ENCODE results near the gene LIPT2.
"Not testable (repeated sequence)": the region's sequence is repeated elsewhere in the genome, so short reads cannot be mapped to it uniquely, and the experiment has no call there.

The LIPT2 gene
- 3.7 to 5.7 (median 4.5) reads per million in 3 donors for total RNA-seq

DNA sequence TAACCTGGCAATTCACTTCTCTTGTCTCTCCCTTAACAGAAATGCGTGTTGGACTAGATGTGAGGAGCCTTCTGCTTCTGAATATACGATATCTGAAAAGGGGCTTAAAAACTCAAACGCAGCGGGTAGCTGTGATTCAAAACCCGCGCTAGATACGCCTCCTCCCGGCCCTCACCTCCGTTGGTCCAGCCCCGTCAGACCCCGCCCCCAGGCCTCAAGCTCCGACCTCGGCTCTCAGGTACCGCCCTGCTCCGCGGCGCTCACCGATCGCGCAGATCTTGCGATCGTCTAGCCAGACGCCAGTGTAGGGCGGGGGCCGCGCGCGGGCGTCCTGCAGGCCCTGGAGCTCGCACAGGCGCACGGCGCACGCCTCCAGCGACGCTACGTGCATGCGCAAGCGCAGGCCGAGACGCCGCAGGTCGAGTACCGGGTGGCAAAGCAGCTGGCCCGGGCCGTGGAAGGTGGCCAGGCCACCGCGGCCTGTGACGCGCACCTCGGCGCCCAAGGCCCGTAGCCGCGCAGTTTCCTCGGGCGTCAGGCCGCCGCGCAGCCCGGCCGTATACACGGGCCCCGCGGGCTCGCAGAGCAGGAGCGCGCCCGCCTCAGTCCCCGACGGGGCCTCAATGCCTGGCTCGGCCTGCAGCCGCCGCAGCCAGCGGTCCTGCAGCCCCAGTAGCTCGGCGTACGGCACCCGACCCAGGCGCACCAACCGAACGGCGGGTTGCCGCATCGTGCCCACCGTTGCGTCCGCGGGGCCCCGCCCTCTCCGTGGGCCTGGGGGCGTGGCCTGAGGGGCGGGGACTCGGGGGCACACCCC is at the start of gene LIPT2:
Gene LIPT2, minus strand, starts transcription at position 751 of the 817 bp plus-strand sequence. Its CDS starts 21 bp downstream, at position 730.
- no peaks in the 10 kb centered on the region for H3K36me3 ChIP-seq (ENCODE audit: control insufficient read depth, insufficient read depth, low read length)
- peak within 1 kb of the TSS; percentile 92 for H3K27ac ChIP-seq (ENCODE audit: insufficient read depth, low read length, poor library complexity, severe bottlenecking)
- H3K9me3 ChIP-seq (ENCODE audit: control insufficient read depth, low read length) = no peaks in the 10 kb centered on the region
- H3K4me1 ChIP-seq (ENCODE audit: control insufficient read depth, insufficient read depth, low read length, poor library complexity, severe bottlenecking) = peaks cover 6% of the 10 kb centered on the region
- no peaks in the 10 kb centered on the region for H3K27me3 ChIP-seq (replicated peaks; ENCODE audit: control insufficient read depth, insufficient read depth, low read length, poor library complexity, severe bottlenecking)
- peak within 1 kb of the TSS; percentile 84 for H3K4me3 ChIP-seq (ENCODE audit: insufficient read depth, low read depth, low read length, poor library complexity, severe bottlenecking)
- peak; percentile 91 to 95 (median 95) for DNase-seq

DNA sequence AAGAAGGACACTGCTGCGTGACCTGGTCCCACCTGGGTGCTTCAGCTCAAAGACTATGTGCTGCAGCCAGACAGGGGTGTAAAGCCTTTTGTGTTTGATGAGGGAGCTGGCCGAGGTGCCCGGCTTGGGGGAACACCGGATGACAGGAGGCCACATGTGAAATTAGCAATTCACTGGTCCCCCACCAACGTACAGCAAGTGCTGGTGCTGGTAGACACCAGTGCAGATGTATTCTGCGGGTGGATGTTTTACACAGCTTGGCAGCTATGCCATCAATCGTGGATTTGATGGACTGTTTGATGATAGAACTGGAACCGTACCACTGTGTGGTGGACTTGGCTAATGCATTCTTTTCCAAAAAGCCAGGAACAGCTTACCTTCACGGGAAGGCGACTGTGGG is 47.9 kb upstream of the LIPT2 start:
- Histone ChIP-seq H3K27ac (ENCODE audit: insufficient read depth, low read length, poor library complexity, severe bottlenecking) (no peak overlapping the region), H3K9me3 (ENCODE audit: control insufficient read depth, low read length) (no peaks in the 10 kb centered on the region), H3K4me1 (ENCODE audit: control insufficient read depth, insufficient read depth, low read length, poor library complexity, severe bottlenecking) (no peaks in the 10 kb centered on the region), H3K27me3 (replicated peaks; ENCODE audit: control insufficient read depth, insufficient read depth, low read length, poor library complexity, severe bottlenecking) (no peaks in the 10 kb centered on the region), H3K36me3 (ENCODE audit: control insufficient read depth, insufficient read depth, low read length) (no peaks in the 10 kb centered on the region), H3K4me3 (ENCODE audit: insufficient read depth, low read depth, low read length, poor library complexity, severe bottlenecking) (no peak overlapping the region)
- DNase-seq = no peak

DNA sequence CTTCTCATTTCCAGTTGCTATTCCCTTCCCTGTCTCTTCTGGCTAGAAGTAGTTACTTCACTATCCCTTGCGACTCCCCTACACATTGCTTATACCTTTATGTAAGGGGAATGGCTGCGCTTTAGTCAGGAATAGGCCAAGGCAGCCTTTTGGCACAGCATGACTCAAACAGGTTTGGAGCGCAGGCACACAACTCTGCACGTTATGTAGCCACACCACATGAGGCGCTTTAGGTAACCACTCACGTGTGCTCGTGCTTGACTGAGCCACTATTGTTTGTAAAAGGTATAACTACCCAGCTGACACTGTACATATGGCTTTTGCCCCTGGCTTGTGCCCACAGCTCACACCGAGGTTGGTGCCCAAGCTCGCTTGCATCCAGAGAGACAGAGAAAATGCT is 46.7 kb upstream of the LIPT2 start:
- Histone ChIP-seq H3K4me1 (ENCODE audit: control insufficient read depth, insufficient read depth, low read length, poor library complexity, severe bottlenecking) (no peaks in the 10 kb centered on the region), H3K9me3 (ENCODE audit: control insufficient read depth, low read length) (no peaks in the 10 kb centered on the region), H3K4me3 (ENCODE audit: insufficient read depth, low read depth, low read length, poor library complexity, severe bottlenecking) (no peak overlapping the region), H3K27me3 (replicated peaks; ENCODE audit: control insufficient read depth, insufficient read depth, low read length, poor library complexity, severe bottlenecking) (no peaks in the 10 kb centered on the region), H3K27ac (ENCODE audit: insufficient read depth, low read length, poor library complexity, severe bottlenecking) (no peak overlapping the region), H3K36me3 (ENCODE audit: control insufficient read depth, insufficient read depth, low read length) (no peaks in the 10 kb centered on the region)
- no peak for DNase-seq

DNA sequence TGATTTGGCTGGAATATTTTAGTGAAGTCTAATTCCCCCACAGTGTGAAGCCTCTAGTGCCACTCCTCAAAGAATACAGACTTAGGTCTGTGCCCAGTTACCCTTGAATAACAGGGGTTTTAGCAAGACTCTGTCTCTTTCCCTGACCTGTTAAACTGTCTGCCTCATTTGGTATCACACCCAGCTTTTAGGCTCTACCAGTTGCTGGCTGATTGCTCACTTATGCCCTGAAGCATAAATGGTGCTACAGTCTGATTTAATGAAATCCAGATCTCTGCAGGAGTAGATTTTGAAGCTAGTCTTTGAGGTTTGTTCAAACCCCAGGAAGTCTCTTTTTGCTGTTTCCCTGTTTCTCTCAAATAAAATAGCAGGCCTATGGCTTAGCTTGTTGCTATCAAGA is 45.2 kb upstream of the LIPT2 start:
- H3K9me3 ChIP-seq (ENCODE audit: control insufficient read depth, low read length) = no peaks in the 10 kb centered on the region
- no peaks in the 10 kb centered on the region for H3K36me3 ChIP-seq (ENCODE audit: control insufficient read depth, insufficient read depth, low read length)
- no peak overlapping the region for H3K4me3 ChIP-seq (ENCODE audit: insufficient read depth, low read depth, low read length, poor library complexity, severe bottlenecking)
- H3K27ac ChIP-seq (ENCODE audit: insufficient read depth, low read length, poor library complexity, severe bottlenecking) = no peak overlapping the region
- no peaks in the 10 kb centered on the region for H3K4me1 ChIP-seq (ENCODE audit: control insufficient read depth, insufficient read depth, low read length, poor library complexity, severe bottlenecking)
- no peak for DNase-seq
- H3K27me3 ChIP-seq (replicated peaks; ENCODE audit: control insufficient read depth, insufficient read depth, low read length, poor library complexity, severe bottlenecking) = no peaks in the 10 kb centered on the region

DNA sequence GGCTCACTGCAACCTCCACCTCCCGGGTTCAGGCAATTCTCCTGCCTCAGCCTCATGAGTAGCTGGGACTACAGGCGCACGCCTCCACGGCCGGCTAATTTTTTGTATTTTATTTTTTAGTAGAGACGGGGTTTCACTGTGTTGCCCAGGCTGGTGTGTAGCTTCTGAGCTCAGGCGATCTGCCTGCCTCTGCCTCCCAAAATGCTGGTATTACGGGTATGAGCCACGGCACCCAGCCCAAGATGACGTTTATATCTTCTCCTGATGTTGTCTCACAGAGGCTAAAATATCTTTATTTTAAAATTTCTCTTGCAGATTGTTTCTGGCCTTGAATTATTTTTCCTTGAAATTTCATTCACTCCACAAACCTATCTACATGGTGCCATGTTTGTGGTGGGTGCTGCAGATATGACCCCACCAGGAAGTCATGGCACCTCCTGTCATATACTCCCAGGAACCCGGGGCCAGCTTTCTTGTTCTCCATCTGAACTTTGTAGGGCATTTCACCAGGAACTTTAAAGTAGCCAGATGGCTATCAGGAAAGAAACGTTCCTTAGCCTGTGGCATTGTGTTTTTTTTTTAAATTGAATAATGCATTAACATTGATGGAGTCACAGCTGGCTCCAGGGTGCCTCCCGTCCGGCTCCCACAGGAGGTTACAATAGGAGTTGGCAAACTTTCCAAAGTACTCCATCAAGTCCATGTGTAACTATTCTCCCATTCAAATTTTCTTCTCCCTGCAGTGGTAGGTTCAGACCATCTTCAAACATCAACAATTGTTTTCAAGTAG is 42.0 kb upstream of the LIPT2 start:
- no peak for DNase-seq
- no peaks in the 10 kb centered on the region for H3K27me3 ChIP-seq (replicated peaks; ENCODE audit: control insufficient read depth, insufficient read depth, low read length, poor library complexity, severe bottlenecking)
- H3K27ac ChIP-seq (ENCODE audit: insufficient read depth, low read length, poor library complexity, severe bottlenecking) = no peak overlapping the region
- no peaks in the 10 kb centered on the region for H3K36me3 ChIP-seq (ENCODE audit: control insufficient read depth, insufficient read depth, low read length)
- no peaks in the 10 kb centered on the region for H3K4me1 ChIP-seq (ENCODE audit: control insufficient read depth, insufficient read depth, low read length, poor library complexity, severe bottlenecking)
- no peak overlapping the region for H3K4me3 ChIP-seq (ENCODE audit: insufficient read depth, low read depth, low read length, poor library complexity, severe bottlenecking)
- no peaks in the 10 kb centered on the region for H3K9me3 ChIP-seq (ENCODE audit: control insufficient read depth, low read length)

DNA sequence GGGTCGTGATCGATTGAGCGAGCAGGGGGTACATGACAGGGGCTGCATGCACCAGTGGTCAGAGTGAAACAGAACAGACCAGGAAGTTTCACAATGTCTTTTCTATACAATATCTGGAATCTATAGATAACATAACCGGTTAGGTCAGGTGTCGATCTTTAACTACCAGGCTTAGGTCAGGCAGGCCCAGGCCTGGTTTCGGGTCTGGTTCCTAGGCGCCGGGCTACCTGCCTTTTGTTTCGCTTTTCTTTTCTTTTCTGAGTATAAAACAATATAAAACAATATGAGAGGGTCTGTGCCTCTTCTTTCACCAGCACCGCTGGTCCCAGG is 41.4 kb upstream of the LIPT2 start:
- not testable (repeated sequence) for H3K4me1 ChIP-seq (ENCODE audit: control insufficient read depth, insufficient read depth, low read length, poor library complexity, severe bottlenecking); DNase-seq; H3K27me3 ChIP-seq (replicated peaks; ENCODE audit: control insufficient read depth, insufficient read depth, low read length, poor library complexity, severe bottlenecking); H3K27ac ChIP-seq (ENCODE audit: insufficient read depth, low read length, poor library complexity, severe bottlenecking); H3K36me3 ChIP-seq (ENCODE audit: control insufficient read depth, insufficient read depth, low read length); H3K4me3 ChIP-seq (ENCODE audit: insufficient read depth, low read depth, low read length, poor library complexity, severe bottlenecking); H3K9me3 ChIP-seq (ENCODE audit: control insufficient read depth, low read length)

DNA sequence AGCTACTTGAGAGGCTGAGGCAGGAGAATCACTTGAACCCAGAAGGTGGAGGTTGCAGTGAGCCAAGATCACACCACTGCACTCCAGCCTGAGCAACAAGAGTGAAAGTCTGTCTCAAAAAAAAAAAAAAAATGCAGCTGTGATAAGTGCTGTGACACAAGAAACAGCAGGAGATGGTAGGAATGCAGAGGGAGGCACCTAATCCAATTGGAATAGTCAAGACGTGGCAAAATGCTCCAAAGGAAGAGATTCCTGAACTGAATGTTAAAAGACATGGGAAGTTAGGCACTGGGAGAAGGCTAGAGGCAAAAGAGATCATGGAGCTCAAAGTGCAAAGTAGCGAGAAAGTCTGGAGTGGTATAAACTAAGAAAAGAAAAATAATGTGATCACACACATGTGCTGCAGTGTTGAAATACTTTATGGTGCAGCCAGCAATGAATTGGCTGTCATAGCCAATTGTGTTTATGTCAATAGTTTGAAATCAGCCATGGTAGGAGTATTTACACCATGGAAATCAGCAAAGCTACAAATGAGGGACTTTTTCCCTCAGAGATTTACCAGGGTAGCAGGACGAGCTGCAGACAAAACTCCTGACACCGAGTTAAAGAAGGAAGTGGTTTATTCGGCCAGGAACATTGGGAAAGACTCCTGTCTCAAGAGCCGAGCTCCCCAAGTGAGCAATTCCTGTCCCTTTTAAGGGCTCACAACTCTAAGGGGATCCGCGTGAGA is 40.9 kb upstream of the LIPT2 start:
- H3K4me1 ChIP-seq (ENCODE audit: control insufficient read depth, insufficient read depth, low read length, poor library complexity, severe bottlenecking) = no peaks in the 10 kb centered on the region
- no peak overlapping the region for H3K4me3 ChIP-seq (ENCODE audit: insufficient read depth, low read depth, low read length, poor library complexity, severe bottlenecking)
- H3K27me3 ChIP-seq (replicated peaks; ENCODE audit: control insufficient read depth, insufficient read depth, low read length, poor library complexity, severe bottlenecking) = no peaks in the 10 kb centered on the region
- no peak overlapping the region for H3K27ac ChIP-seq (ENCODE audit: insufficient read depth, low read length, poor library complexity, severe bottlenecking)
- no peaks in the 10 kb centered on the region for H3K9me3 ChIP-seq (ENCODE audit: control insufficient read depth, low read length)
- no peaks in the 10 kb centered on the region for H3K36me3 ChIP-seq (ENCODE audit: control insufficient read depth, insufficient read depth, low read length)
- no peak for DNase-seq

DNA sequence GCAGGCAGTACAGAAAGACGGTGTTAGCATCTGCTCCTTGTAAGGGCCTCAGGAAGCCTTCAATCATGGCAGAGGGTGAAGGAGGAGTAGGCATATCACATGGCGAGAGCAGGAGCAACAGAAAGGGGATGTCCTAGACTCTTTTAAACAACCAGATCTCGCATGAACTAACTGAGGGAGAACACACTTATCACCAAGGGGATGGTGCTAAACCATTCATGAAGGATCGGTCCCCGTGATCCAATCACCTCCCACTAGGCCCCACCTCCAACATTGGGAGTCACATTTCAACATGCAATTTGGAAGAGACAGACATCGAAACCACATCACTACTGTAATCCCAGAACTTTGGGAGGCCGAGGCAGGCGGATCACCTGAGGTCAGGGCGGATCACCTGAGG is 39.9 kb upstream of the LIPT2 start:
- DNase-seq = no peak
- Histone ChIP-seq H3K36me3 (ENCODE audit: control insufficient read depth, insufficient read depth, low read length) (no peaks in the 10 kb centered on the region), H3K9me3 (ENCODE audit: control insufficient read depth, low read length) (no peaks in the 10 kb centered on the region), H3K4me3 (ENCODE audit: insufficient read depth, low read depth, low read length, poor library complexity, severe bottlenecking) (no peak overlapping the region), H3K27ac (ENCODE audit: insufficient read depth, low read length, poor library complexity, severe bottlenecking) (no peak overlapping the region), H3K27me3 (replicated peaks; ENCODE audit: control insufficient read depth, insufficient read depth, low read length, poor library complexity, severe bottlenecking) (no peaks in the 10 kb centered on the region), H3K4me1 (ENCODE audit: control insufficient read depth, insufficient read depth, low read length, poor library complexity, severe bottlenecking) (no peaks in the 10 kb centered on the region)

DNA sequence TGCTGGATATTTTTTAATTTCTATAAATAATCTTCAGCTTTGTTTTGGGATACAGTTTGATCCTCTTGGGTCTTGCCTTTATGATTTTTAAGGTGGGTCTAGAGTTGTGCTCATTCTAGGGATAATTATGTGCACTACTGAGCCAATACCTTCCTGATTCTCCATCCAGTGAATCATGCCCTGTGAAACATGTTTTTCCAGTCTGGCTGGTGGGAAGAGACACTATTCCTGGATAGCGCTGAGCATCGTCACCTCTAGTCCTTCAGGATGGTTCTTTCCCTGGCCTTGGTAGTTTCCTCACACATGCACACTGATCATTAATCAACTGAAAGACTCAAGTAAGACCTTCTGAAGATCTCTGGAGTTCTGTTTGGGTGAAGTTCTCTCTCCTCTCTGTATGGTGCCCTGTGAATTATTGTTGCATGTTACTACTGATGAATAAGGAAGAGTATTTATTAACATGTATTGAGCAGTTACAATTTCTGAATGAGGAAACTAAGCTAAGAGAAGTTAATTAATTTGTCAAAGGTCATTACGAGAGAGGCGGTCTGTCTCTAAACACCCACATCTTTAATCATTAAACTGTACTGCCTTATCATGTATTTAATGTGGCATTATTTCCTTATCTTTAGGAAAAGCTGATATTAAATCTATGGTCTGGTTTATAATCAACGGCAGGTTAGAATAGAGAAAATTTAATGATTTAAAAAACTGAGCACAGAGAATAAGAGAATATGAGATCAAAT is 39.1 kb upstream of the LIPT2 start:
- no peaks in the 10 kb centered on the region for H3K9me3 ChIP-seq (ENCODE audit: control insufficient read depth, low read length)
- DNase-seq = no peak
- H3K4me3 ChIP-seq (ENCODE audit: insufficient read depth, low read depth, low read length, poor library complexity, severe bottlenecking) = no peak overlapping the region
- no peaks in the 10 kb centered on the region for H3K36me3 ChIP-seq (ENCODE audit: control insufficient read depth, insufficient read depth, low read length)
- no peak overlapping the region for H3K27ac ChIP-seq (ENCODE audit: insufficient read depth, low read length, poor library complexity, severe bottlenecking)
- H3K27me3 ChIP-seq (replicated peaks; ENCODE audit: control insufficient read depth, insufficient read depth, low read length, poor library complexity, severe bottlenecking) = no peaks in the 10 kb centered on the region
- H3K4me1 ChIP-seq (ENCODE audit: control insufficient read depth, insufficient read depth, low read length, poor library complexity, severe bottlenecking) = no peaks in the 10 kb centered on the region

Data from effector memory CD4-positive, alpha-beta T cell (primary cell).